Fibroblast of villous mesenchyme (primary cell): ENCODE measurements around the gene TES. TPM values are rescaled to one million over a fixed set of nuclear protein-coding genes. Genes with fewer than 3 reads are reported as not detected.

Experiments
- DNase-seq: peaks from one replicate; pipeline ENCODE4 v3.0.0-alpha.2; 2010; ENCODE audit warnings: low read depth
- H3K4me3 ChIP-seq: 2 replicates; pipeline ENCODE4 v1.5.1; 2011; ENCODE audit warnings: low read depth, mild to moderate bottlenecking, low read length
- CTCF ChIP-seq: IDR thresholded peaks from 2 replicates; pipeline ENCODE4 v1.5.1; 2012; ENCODE audit warnings: low read depth, mild to moderate bottlenecking, low read length; ENCODE audit not compliant: insufficient read depth
- total RNA-seq: library from RNA; depleted of rRNA; stranded (reverse); fragments of >200 nt; gene quantifications from 2 replicates; pipeline ENCODE4 v1.2.3, GENCODE V29; 2012

TES gene
- total RNA-seq, 1 donor: 93.3 TPM

GRCh38 chr7:116231543-116231942 is 21.2 kb downstream of the TES start:
- no peak for DNase-seq
- H3K4me3 ChIP-seq: no peak overlapping the region
- TF ChIP-seq CTCF: no peak

GRCh38 chr7:116231949-116232348 is 21.6 kb downstream of the TES start:
- DNase-seq: peak; percentile 63
- TF ChIP-seq CTCF: no peak
- no peak overlapping the region for H3K4me3 ChIP-seq

GRCh38 chr7:116232350-116232749 is 22.0 kb downstream of the TES start:
- no peak for TF ChIP-seq CTCF
- no peak for DNase-seq
- no peak overlapping the region for H3K4me3 ChIP-seq

- H3K4me3 ChIP-seq: no peak overlapping the region
- no peak for DNase-seq
- TF ChIP-seq CTCF: no peak
Observed at GRCh38 chr7:116232920-116233319, 22.6 kb downstream of the TES start.

- TF ChIP-seq CTCF: no peak
- no peak overlapping the region for H3K4me3 ChIP-seq
- DNase-seq: no peak
Observed at GRCh38 chr7:116234517-116235200, 24.3 kb downstream of the TES start.

GRCh38 chr7:116235380-116235779 is 25.0 kb downstream of the TES start:
- no peak for TF ChIP-seq CTCF
- H3K4me3 ChIP-seq: no peak overlapping the region
- DNase-seq: no peak
